HEK293 (cell line): ENCODE data around the gene PRRT2.

Experiments
- CTCF ChIP-seq: fragments of 450-650 bp; formaldehyde crosslinking; IDR thresholded peaks from 2 replicates; pipeline ENCODE4 v1.5.1; 2016; ENCODE audit warnings: missing biosample characterization, missing genetic modification characterization
- KLF10 ChIP-seq: fragments of 450-650 bp; IDR thresholded peaks from 2 replicates; pipeline ENCODE4 v1.5.1; 2018; ENCODE audit warnings: missing biosample characterization, mild to moderate bottlenecking, missing genetic modification characterization
- OVOL3 ChIP-seq: fragments of 450-650 bp; formaldehyde crosslinking; IDR thresholded peaks from 2 replicates; pipeline ENCODE4 v1.5.1; 2016; ENCODE audit warnings: missing biosample characterization, missing genetic modification characterization
- TCF7L2 ChIP-seq: IDR thresholded peaks from 2 replicates; pipeline ENCODE4 v1.6.1; 2011; ENCODE audit warnings: low read depth, mild to moderate bottlenecking, inconsistent platforms, low read length, moderate library complexity, borderline replicate concordance
- ZFP37 ChIP-seq: fragments of 450-650 bp; formaldehyde crosslinking; IDR thresholded peaks from 2 replicates; pipeline ENCODE4 v1.5.1; 2016; ENCODE audit warnings: missing biosample characterization, missing genetic modification characterization
- ZNF10 ChIP-seq: fragments of 450-650 bp; formaldehyde crosslinking; IDR thresholded peaks from 2 replicates; pipeline ENCODE4 v1.5.1; 2017; ENCODE audit warnings: missing biosample characterization, missing genetic modification characterization
- ZNF138 ChIP-seq: fragments of 450-650 bp; formaldehyde crosslinking; IDR thresholded peaks from 2 replicates; pipeline ENCODE4 v1.5.1; 2016; ENCODE audit warnings: missing biosample characterization, missing genetic modification characterization, borderline replicate concordance
- ZNF23 ChIP-seq: fragments of 450-650 bp; formaldehyde crosslinking; IDR thresholded peaks from 2 replicates; pipeline ENCODE4 v1.5.1; 2016; ENCODE audit warnings: missing biosample characterization, missing genetic modification characterization, borderline replicate concordance
- ZNF324 ChIP-seq: fragments of 450-650 bp; formaldehyde crosslinking; IDR thresholded peaks from 2 replicates; pipeline ENCODE4 v1.5.1; 2016; ENCODE audit warnings: missing biosample characterization, missing genetic modification characterization

GRCh38 chr16:29815032-29815721, 3.2 kb downstream of the PRRT2 start:
- no peak for TF ChIP-seq ZNF324
- TF ChIP-seq CTCF (tag by site-specific recombination): no peak
- TF ChIP-seq KLF10 (tag by site-specific recombination): no peak
- no peak for TF ChIP-seq ZNF10 (tag by site-specific recombination)
- TF ChIP-seq ZNF138 (tag by site-specific recombination): no peak
- TF ChIP-seq TCF7L2: no peak
- no peak for TF ChIP-seq OVOL3
- no peak for TF ChIP-seq ZFP37
- TF ChIP-seq ZNF23 (tag by site-specific recombination): no peak
